ENCODE data around the gene TMEM108.

DNA sequence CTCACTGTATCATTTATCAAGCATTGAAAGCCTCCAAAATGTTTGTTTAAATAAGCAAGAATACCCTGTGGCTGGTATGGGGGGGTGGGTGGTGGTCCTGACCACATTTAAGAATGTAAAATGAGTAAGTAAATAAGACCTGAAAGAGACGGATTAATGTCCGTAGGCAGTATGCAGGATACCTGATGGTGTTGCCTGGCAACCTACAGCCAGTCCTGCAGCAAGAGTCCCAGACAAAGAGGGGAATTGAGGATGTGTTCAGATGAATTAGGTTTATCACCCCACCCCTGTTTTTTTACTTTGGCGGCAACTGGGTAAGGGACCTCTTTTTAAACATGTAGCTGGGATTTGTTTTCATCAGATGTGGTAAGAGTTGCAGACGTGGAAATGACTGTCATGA lies 261.9 kb downstream of the TMEM108 start:
- TF ChIP-seq POLR2A (IDR thresholded peaks at IDR 0.05; ENCODE audit: low read depth, low read length), result no peak
- no peak for TF ChIP-seq PAX5 (IDR thresholded peaks at IDR 0.05; ENCODE audit: insufficient read depth, low read length, severe bottlenecking)
- no peak for TF ChIP-seq POLR2AphosphoS5 (IDR thresholded peaks at IDR 0.05; ENCODE audit: low read depth, low read length)
- TF ChIP-seq TAF1 (IDR thresholded peaks at IDR 0.05; ENCODE audit: low read depth, low read length), result no peak
